Osteoblast (primary cell): ENCODE measurements around the gene SDCBP2. TPM values are rescaled to one million over a fixed set of nuclear protein-coding genes. Genes with fewer than 3 reads are reported as not detected.

ENCODE experiments used
- DNase-seq: peaks from one replicate; pipeline ENCODE4 v3.0.0; 2011; ENCODE audit warnings: low spot score, mixed read lengths; ENCODE audit not compliant: insufficient read length; ENCODE audit errors: missing footprints
- H2AFZ ChIP-seq: 2 replicates; pipeline ENCODE4 v1.6.0; 2011; ENCODE audit warnings: mild to moderate bottlenecking, low read length
- H3K27ac ChIP-seq: 2 replicates; pipeline ENCODE4 v1.5.1; 2011; ENCODE audit warnings: mild to moderate bottlenecking, low read depth, low read length, moderate library complexity
- H3K27me3 ChIP-seq: 2 replicates; pipeline ENCODE4 v1.6.0; 2012; ENCODE audit warnings: mild to moderate bottlenecking, control low read depth, inconsistent platforms, low read length, moderate library complexity; ENCODE audit not compliant: insufficient read depth
- H3K36me3 ChIP-seq: 2 replicates; pipeline ENCODE4 v1.5.1; 2011; ENCODE audit warnings: mild to moderate bottlenecking, low read length, control low read depth, moderate library complexity; ENCODE audit not compliant: insufficient read depth
- H3K4me1 ChIP-seq: 2 replicates; pipeline ENCODE4 v1.5.1; 2011; ENCODE audit warnings: mild to moderate bottlenecking, low read length, control low read depth, moderate library complexity; ENCODE audit not compliant: insufficient read depth
- H3K4me2 ChIP-seq: 2 replicates; pipeline ENCODE4 v1.6.0; 2011; ENCODE audit warnings: mild to moderate bottlenecking, low read length; ENCODE audit not compliant: insufficient read depth
- H3K4me3 ChIP-seq: fragments of 200-600 bp; sonication (generic); 3 replicates; pipeline ENCODE4 v1.5.1; 2012; ENCODE audit warnings: mild to moderate bottlenecking, low read length, inconsistent platforms; ENCODE audit not compliant: insufficient read depth
- H3K79me2 ChIP-seq: 2 replicates; pipeline ENCODE4 v1.6.0; 2012; ENCODE audit warnings: mild to moderate bottlenecking, low read length, control low read depth, inconsistent platforms; ENCODE audit not compliant: insufficient read depth
- H3K9me3 ChIP-seq: 2 replicates; pipeline ENCODE4 v1.5.1; 2011; ENCODE audit warnings: low read depth, low read length, control low read depth
- H4K20me1 ChIP-seq: 2 replicates; pipeline ENCODE4 v1.6.0; 2012; ENCODE audit warnings: mild to moderate bottlenecking, low read length, control low read depth; ENCODE audit not compliant: insufficient read depth
- CTCF ChIP-seq: IDR thresholded peaks from 2 replicates; pipeline ENCODE4 v1.5.1; 2011; ENCODE audit warnings: mild to moderate bottlenecking, low read depth, low read length, moderate library complexity; ENCODE audit errors: extremely low read depth
- total RNA-seq: library from RNA; depleted of rRNA; stranded (reverse); fragments of >200 nt; gene quantifications from 2 replicates; pipeline ENCODE4 v1.2.3, GENCODE V29; 2012

SDCBP2 gene, protein sequence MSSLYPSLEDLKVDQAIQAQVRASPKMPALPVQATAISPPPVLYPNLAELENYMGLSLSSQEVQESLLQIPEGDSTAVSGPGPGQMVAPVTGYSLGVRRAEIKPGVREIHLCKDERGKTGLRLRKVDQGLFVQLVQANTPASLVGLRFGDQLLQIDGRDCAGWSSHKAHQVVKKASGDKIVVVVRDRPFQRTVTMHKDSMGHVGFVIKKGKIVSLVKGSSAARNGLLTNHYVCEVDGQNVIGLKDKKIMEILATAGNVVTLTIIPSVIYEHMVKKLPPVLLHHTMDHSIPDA
- 2.2 and 3.2 TPM in 2 replicates for total RNA-seq

DNA sequence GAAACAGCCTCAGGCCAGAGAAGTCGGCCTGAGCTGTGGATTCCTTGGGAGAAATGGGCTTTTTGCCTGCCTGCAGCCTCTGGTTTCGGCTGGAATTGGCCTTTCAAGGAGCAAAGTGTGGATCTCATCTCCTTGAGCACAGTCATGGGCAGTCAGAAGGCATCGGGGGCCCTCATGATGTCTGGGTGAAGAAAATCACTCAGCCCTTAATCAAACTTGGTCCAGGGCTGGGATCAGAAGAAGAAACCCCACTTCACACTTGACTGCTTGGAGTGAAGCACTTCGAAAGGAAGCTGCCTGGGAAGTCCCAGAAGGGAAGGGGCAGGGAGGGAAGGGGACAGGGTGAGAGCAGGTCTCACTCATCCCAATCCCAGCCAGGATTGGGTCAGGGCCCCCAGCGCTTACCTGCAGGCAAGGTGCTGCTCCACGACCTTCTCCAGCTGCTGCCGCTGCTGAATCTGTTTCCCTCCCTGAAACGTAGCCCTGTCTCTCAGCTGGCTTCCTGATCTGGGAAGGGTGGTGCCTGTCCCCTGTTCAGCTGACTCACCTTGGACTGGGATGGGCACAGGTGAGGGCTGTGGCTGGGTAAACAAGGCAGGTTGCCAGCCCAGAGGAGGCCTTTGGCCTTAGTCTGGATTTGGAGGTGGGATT, at the start of gene SDCBP2:
Gene SDCBP2, minus strand, starts transcription at position 460 of the 651 bp plus-strand sequence. CDS start 8,723 bp downstream, outside the sequence.
- Histone ChIP-seq H3K9me3 (no peaks in the 10 kb centered on the region), H3K4me2 (peak within 1 kb of the TSS; percentile 95), H3K27ac (peak within 1 kb of the TSS; percentile 100), H3K36me3 (peaks cover 9% of the 10 kb centered on the region), H3K27me3 (no peaks in the 10 kb centered on the region), H3K79me2 (peaks cover 74% of the 10 kb centered on the region), H3K4me1 (peaks cover 39% of the 10 kb centered on the region), H3K4me3 (no peak within 1 kb of the TSS), H4K20me1 (peaks cover 33% of the 10 kb centered on the region), H2AFZ (no peak within 1 kb of the TSS)
- DNase-seq = peak; percentile 32
- no peak for TF ChIP-seq CTCF

- Histone ChIP-seq H2AFZ (no peak overlapping the region), H3K4me1 (peaks cover 43% of the 10 kb centered on the region), H3K27me3 (no peaks in the 10 kb centered on the region), H3K4me2 (no peak overlapping the region), H4K20me1 (peaks cover 70% of the 10 kb centered on the region), H3K4me3 (no peak overlapping the region), H3K27ac (no peak overlapping the region), H3K79me2 (peaks cover 98% of the 10 kb centered on the region), H3K36me3 (peaks cover 7% of the 10 kb centered on the region), H3K9me3 (no peaks in the 10 kb centered on the region)
- no peak for DNase-seq
- no peak for TF ChIP-seq CTCF
Measured at GRCh38 chr20:1378735-1379125, 49.8 kb upstream of the SDCBP2 start.

GRCh38 chr20:1377984-1378734, 49.2 kb upstream of the SDCBP2 start:
- Histone ChIP-seq H3K27ac (peak overlapping the region; percentile 40), H3K4me3 (no peak overlapping the region), H3K36me3 (peaks cover 13% of the 10 kb centered on the region), H3K79me2 (peaks cover 98% of the 10 kb centered on the region), H3K27me3 (no peaks in the 10 kb centered on the region), H4K20me1 (peaks cover 75% of the 10 kb centered on the region), H3K4me1 (peaks cover 46% of the 10 kb centered on the region), H3K9me3 (no peaks in the 10 kb centered on the region), H2AFZ (no peak overlapping the region), H3K4me2 (peak overlapping the region; percentile 5)
- no peak for DNase-seq
- TF ChIP-seq CTCF = no peak
